ENCODE data around the gene CDK5RAP1. TPM values are rescaled to one million over a fixed set of nuclear protein-coding genes. Genes with fewer than 3 reads are reported as not detected.

The CDK5RAP1 gene
- total and polyA plus RNA-seq, 2 of the 8 experiments (the other 6 are each of a cell fraction or from before 2014, with no cell fraction given) = 37.8 to 46.6 TPM

DNA sequence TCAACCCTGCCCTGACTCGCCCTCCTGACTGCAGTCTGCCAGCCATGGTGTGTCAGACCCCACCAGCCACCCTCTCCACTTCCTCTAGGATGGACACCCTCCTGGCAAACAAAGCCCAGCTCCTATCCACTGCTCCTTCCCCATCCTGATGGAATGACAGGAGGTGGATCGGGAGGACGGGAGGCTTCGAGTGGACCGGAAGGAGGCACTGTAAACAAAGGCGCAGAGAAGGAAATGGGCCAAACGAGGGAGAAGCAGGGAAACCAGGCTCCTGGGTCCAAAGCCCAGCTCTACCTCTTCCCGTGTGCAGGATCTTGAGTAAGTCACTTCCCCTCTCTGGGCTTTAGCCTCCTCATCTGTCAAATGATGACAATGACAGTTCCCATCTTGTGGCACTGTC, 78.1 kb downstream of the CDK5RAP1 start:
- no peak overlapping the region for H2BK120ac ChIP-seq (replicated peaks; ENCODE audit: low read depth, low read length)
- 77% methylated on average over 8 of the region's 8 CpGs; no CpG with 5 or more reads in 1 of the 2 experiments for WGBS, 2 experiments (ENCODE audit: extremely low coverage in 1 of 2, insufficient coverage in 1 of 2, insufficient read length in 1 of 2, insufficient replicate concordance in 2 of 2, low coverage in 1 of 2, low lambda C conversion rate in 2 of 2, missing lambda C conversion rate in 1 of 2)
- no peak overlapping the region for H3K18ac ChIP-seq (ENCODE audit: extremely low read depth, low read length)
- no peak overlapping the region for H2AFZ ChIP-seq (ENCODE audit: low read length)
- no peak for DNase-seq (ENCODE audit: low read depth in 1 of 2, low spot score in 2 of 2)
- no peak overlapping the region for H2BK20ac ChIP-seq (ENCODE audit: low read length)
- no peak for FAIRE-seq
- H3K27ac ChIP-seq (ENCODE audit: low read depth, low read length) = no peak overlapping the region
- H4K20me1 ChIP-seq (replicated peaks in 1 of 2; ENCODE audit: control insufficient read depth in 1 of 2, insufficient read depth in 2 of 2, low read length in 2 of 2) = no peaks in the 10 kb centered on the region
- no peaks in the 10 kb centered on the region for H3K36me3 ChIP-seq (ENCODE audit: control insufficient read depth in 2 of 4, insufficient read depth in 4 of 4, low read length in 3 of 4)
- no peak overlapping the region for H2BK5ac ChIP-seq (ENCODE audit: low read depth, low read length)
- H4K5ac ChIP-seq (ENCODE audit: insufficient read length, low read depth, low read length) = no peak overlapping the region
- H2BK12ac ChIP-seq (ENCODE audit: low read depth, low read length) = no peak overlapping the region
- H3K4me3 ChIP-seq (ENCODE audit: extremely low read depth in 1 of 4, insufficient read depth in 2 of 4, low read depth in 3 of 4, low read length in 4 of 4) = no peak overlapping the region
- no peak overlapping the region for H2AK5ac ChIP-seq (ENCODE audit: low read depth, low read length)
- no peak overlapping the region for H4K91ac ChIP-seq (replicated peaks; ENCODE audit: insufficient read length, low read length)
- H3K9ac ChIP-seq (replicated peaks in 1 of 4; ENCODE audit: extremely low read depth in 1 of 4, low read depth in 3 of 4, low read length in 3 of 4) = no peak overlapping the region
- H3K79me2 ChIP-seq (ENCODE audit: control insufficient read depth in 1 of 2, insufficient read depth in 2 of 2, low read length in 2 of 2) = no peaks in the 10 kb centered on the region
- no peak overlapping the region for H3K4ac ChIP-seq (replicated peaks; ENCODE audit: insufficient read length, low read depth, low read length)
- H3K23ac ChIP-seq (ENCODE audit: insufficient read length) = no peak overlapping the region
- TF ChIP-seq JUND (IDR thresholded peaks at IDR 0.05; ENCODE audit: low read length) = no peak
- no peak for TF ChIP-seq SIX5 (IDR thresholded peaks at IDR 0.05; ENCODE audit: low read depth, low read length)
- no peak for TF ChIP-seq KDM4A (IDR thresholded peaks at IDR 0.05; ENCODE audit: low read depth, low read length, severe bottlenecking)
- TF ChIP-seq PHF8 (conservative IDR thresholded peaks at IDR 0.05; ENCODE audit: low read depth, low read length) = no peak
- no peak overlapping the region for H3K14ac ChIP-seq (ENCODE audit: insufficient read length)
- ChIA-PET CTCF (ENCODE audit: partially characterized antibody) (interaction anchor here (0.6 to 2.8 kb wide), 3 partner anchors 9 to 24 kb away, joined by 3 to 9 read pairs (median 3); no protein-coding TSS in a partner anchor), POLR2A (ENCODE audit: partially characterized antibody) (no interaction called here)
- no peaks in the 10 kb centered on the region for H3K23me2 ChIP-seq (ENCODE audit: low read depth, low read length)
- H3K56ac ChIP-seq (replicated peaks; ENCODE audit: insufficient read length, low read depth, low read length) = no peak overlapping the region
- no peaks in the 10 kb centered on the region for H3K4me1 ChIP-seq (replicated peaks in 1 of 4; ENCODE audit: control insufficient read depth in 3 of 4, insufficient read depth in 4 of 4, low read length in 3 of 4)
- no peak overlapping the region for H4K8ac ChIP-seq (ENCODE audit: extremely low read depth, insufficient read depth, low read length)
- no peak overlapping the region for H3K4me2 ChIP-seq (ENCODE audit: insufficient read depth in 1 of 2, low read depth in 2 of 2, low read length in 2 of 2)
- H3K27me3 ChIP-seq (replicated peaks in 1 of 4; ENCODE audit: control insufficient read depth in 3 of 4, extremely low read depth in 1 of 4, insufficient read depth in 3 of 4, low read length in 3 of 4) = no peaks in the 10 kb centered on the region
- H2BK15ac ChIP-seq (ENCODE audit: low read length) = no peak overlapping the region
- no peaks in the 10 kb centered on the region for H3K9me3 ChIP-seq (ENCODE audit: insufficient read depth in 2 of 2, low read depth in 1 of 2, low read length in 1 of 2)
- no peaks in the 10 kb centered on the region for H3K79me1 ChIP-seq (ENCODE audit: low read depth, low read length)

Data from H1 (cell line).